ENCODE results near the gene TENM4.

The TENM4 gene

DNA sequence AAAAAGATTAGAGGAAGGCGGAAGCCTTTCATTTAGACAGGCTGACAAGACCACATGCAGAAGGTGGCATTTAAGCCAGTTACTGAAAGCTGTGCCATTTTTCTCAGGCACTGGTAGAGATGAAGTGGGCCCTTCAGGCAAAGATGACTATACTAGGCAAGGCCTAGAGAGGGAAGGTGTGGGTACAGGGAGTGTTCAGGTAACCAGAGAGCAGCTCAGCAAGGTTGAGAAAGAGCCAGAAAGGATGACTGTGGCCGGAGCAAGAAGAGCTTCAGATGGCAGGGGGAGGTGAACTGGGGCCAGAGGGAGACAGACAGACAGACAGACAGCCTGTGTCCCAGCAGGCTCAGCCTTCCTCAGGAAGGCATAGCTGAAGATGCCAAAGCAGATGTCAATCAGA lies 778.0 kb downstream of the TENM4 start:
- DNase-seq, result no peak

DNA sequence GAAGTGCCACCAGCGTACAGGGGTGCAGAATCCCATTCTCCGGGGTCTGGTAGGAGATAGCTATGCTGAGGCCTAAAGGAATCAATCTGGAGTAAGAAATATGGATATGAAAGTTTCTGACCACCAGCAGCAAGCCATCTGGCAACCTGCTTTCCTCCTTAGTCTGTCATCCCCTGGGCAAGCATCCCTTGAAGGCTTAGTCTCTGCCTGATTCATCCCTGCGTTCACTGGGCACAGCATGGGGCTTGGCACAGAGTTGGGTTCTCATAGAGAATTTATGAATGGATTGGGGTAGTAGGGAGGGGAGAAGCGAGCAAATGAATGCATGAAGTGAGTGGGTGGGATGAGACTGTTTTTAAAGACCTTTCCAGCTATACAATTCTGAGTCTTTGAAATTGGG lies 780.4 kb downstream of the TENM4 start:
- DNase-seq, result no peak

DNA sequence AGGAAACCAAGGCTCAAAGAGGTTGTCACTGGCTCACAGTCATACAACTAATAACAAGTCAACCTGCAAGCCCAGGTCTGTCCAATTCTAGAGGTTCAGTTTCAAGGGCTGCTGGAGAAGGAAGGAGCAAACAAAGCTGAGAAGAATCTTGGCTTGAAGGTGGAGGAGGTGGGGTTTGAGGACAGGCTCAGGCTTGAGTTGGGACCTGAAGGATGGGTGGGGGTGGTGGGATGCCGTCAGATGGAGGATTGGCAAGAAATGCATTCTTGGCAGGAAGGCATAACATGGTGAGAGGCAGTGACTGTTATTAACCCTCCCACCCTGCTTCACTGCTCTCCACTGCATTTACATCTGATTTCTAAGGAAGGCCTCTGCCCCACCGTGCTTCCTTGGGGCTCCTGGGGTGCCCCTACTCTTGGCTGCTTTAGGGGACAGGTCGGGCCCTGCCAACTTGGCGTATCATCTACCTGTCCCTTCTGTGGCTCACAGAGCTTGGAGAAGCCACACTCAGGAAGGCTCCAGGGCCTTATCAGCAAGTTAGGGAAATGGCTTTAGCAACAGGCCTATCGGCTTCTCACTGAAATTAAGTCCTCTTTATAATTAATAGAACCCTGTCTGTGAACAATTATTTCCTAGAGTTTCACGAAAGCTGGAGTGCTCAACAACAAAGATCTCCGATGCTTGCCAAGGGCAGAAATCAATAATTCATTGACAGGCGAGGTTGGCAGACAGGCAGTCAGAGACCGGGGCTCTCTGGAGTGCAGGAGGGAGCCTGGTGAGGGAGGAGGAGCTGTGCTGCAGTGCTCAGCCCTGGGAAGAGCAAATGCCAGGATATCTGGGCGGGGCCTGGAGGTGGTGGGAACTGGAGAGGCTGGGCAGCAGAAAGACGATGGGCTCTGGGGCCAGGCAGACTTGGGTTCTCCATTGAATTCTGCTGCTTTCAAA lies 781.2 kb downstream of the TENM4 start:
- no peak for DNase-seq

GRCh38 chr11:78657968-78658839 lies 782.6 kb downstream of the TENM4 start:
- no peak for DNase-seq

- no peak for DNase-seq
Measured at GRCh38 chr11:78657441-78657840, 783.4 kb downstream of the TENM4 start.

DNA sequence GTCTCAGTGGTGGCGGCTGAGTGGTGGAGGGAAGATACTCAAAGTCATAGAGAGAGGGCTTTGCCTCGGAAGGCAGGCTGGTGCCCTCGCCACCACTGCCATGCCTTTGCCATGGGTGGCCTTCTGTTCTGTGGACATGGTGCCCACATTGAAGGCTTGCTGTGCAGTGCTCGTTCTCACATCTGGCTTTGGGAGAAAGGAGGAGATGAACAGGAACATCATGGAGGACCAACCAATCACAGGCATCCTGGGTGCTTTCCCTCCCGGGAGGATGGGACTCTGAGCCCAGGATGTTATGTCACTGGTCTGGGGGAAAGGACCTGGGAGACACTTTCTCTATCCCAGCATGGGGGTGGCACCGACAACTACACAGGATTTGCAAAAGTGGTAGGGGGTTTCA lies 783.8 kb downstream of the TENM4 start:
- DNase-seq, result no peak

DNA sequence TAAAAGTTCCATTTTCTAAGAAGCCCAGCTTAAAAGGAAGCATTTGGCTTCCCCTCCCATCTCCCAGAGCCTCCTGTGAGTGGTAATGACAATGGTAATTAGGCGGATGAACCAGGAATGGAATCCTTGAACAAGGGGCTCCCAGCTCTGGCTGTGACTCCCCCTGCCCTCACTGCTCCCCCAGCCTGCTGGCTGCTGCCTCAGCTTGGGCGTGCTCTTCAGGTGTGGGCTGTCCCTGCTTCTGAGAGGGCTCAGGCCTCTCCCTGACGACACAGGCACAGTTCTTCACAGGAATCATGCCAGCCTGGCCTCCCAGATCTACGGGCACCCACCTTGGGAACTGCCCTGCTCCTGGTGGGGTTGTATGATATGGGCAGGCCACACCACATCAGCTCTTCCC lies 784.5 kb downstream of the TENM4 start:
- no peak for DNase-seq

GRCh38 chr11:78655561-78655960 lies 785.3 kb downstream of the TENM4 start:
- no peak for DNase-seq

DNA sequence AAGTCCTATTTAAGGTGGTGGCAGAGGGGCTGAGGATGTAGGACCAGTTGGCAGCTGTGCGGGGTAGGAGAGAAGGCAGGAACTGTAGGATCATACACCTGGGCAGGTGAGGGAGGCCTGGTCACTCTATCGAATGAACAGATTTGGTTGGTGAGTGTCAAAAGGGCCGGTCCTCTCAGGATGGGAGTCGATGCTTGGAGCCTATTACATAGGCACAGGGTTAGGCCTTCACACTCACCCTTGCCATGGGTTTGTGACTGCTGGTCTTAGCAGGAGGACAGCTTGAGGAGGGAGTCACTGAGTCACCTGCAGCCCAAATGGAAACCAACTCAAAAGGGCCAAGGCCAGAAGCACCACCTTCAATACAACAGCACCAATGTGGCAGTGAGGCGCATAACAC lies 786.0 kb downstream of the TENM4 start:
- no peak for DNase-seq

DNA sequence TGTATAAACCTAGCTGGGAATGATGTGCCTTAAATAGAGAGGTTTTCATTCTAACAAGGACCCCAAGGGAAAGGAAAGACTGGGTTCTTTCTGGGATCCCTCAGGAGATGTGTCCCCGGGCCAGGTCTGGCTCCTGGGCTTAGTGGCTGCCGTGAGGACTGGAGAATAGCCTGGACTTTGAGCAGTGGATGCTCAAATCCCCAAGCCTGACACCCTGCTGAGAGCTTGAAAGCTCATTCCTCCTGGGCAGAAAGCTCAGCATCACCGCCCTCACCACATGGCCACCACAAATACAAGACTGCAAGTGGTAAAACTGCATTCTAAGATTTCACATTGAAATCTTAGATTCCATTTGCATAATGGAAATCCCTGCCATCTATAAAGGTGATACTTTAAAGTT lies 786.8 kb downstream of the TENM4 start:
- no peak for DNase-seq

GRCh38 chr11:78653294-78653909 lies 787.4 kb downstream of the TENM4 start:
- DNase-seq, result no peak

DNA sequence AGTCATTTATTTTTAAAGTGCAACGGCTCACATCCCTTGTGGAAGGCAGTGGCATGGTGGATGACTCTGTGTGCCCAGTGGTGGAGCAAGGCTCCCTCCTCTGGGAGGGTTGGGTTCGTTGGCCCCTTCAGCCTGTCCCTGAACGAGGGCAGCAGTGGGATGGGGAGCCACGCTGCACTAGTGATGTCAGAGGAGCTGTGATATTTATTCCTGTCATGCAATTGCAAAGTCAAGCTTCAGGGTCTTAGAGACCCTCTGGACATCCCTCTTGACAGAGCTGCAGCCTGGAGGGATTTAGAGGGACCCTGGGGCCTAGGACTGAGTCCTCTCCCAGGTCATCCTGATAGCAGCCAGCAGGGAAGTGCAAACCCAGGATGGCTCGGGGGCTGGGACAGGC lies 788.0 kb downstream of the TENM4 start:
- no peak for DNase-seq

GRCh38 chr11:78651923-78652842 lies 788.6 kb downstream of the TENM4 start:
- no peak for DNase-seq

DNA sequence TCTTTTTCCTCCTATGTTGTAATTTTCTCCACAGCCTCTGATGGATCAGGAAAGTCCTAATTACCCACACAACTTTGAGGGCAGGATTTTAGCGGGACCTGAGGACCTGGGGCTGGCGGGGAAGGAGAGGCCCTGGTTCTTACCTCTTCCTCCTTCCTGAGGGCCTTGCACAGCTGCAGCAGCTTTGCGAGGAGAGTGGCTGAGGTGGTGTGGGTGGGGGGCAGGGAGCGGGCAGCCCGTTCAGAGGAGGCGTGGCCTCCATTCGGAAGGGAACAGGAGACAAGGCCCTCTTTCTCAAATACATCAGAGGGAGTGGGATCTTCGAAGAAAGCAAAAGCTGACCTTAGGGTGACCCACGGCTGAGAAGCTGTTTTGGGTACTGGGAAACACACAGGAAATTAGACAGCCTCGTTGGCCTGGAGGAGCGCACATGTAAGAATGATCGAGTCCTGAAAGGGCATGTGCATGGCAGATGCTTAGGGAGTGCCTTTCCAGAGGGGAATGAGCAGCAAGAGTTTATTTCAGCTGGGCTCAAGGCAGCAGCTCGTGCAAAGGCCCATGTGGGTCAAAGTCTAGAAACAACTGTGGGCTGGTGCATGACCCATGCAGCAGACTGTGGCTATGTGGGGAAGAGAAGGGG lies 789.6 kb downstream of the TENM4 start:
- DNase-seq, result no peak

DNA sequence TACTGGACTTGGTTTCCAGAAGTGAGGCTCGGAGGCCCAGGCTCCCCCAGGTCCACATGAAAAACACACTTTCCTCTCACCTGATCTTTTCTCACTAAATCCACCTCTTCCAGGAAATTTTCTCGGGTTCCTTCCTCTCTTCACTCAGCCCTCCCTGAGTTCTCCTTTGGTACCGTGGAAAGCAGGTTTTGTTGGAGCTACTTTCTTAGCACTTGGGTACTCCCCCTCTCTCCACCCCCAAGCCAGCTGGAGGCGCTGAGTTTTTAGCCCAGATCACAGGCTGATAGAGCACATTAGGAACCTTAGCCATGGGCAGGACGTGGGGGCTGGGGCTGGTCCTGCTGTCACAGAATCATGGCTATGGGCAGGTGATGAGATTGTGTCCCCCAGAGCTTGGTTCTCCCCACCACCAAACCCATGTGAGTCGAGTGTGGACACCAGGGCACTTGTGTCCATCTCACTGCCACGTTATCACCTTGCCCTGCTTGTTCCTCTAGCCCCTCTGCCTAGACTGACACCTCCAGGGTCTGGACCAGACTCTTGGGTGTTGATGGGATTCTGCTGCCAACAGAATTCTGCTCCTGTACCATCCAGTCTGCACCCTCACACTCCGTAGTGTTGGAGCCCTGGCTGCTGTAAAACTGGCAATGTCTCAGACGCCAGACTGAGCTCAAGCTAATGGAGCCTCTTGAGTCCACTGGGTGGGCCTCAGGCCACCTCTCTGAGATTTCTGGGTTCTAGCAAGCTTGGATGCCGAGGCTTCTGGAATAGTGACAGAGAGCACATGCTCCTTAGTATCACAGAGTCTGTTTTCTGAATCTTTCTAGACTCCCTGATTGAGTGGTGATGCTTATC lies 791.2 kb downstream of the TENM4 start:
- no peak for DNase-seq

- no peak for DNase-seq
Measured at GRCh38 chr11:78647986-78648875, 792.6 kb downstream of the TENM4 start.

DNA sequence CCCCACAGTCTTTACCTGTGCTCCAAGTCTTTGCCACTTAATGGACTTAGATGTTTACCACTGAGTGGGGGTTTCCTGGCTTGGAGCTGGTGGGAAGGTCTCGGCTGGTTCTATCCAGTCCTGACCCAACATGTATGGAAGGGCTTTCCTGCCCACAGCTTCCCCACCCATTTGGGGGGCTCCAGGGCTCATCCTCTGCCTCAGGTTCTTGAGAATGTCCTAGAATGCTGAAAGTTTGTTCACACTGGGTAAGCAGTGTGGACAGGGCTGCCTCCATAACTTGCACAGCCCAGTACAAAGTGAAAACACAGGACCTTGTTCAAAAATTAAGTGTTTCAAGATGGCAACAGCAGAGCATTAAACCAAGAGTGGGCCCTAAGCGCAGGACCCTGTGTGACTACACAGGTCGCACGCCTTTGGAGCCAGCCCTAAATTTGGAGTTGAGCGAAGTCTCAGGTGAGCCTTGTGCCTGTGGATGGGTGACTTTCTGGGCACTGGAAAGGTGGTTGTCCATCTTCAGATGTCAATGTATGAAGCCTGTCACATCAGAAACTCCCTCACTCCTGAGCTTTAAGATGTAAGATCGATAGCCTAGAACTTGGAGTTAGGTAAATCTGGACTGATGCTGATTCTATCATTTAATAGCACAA lies 793.4 kb downstream of the TENM4 start:
- DNase-seq, result no peak

DNA sequence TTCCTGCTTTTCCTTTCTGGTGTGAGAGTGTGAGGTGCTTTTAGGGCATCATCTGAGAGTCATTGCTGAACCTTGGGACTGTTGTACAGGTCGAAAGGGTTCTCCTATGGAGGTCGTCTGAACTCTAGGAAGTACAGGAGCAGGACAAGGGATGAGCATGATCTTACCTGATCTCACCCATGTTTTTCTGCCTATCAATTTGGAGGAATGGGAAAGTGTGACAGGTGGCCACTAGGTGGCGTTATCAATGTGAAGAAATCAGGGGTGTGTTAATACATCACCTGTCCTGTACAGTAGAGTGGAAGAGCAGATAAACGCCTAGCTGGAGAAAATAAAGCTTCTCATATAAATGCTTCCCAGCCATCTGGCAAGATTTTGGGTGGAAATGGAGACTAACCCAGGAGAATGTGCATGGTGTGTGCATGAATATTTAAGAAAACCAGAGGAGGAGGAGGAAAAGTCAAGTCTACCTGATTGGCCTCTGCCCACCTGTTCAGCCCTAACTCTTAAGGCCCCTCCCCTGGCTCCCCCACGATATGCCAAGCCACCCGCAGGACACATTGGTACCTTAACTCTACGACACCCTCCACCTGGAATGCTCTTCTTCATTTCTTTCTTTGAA lies 794.2 kb downstream of the TENM4 start:
- DNase-seq, result peak; percentile 55 to 68

All from NCI-H1930 (cell line).